Retina (tissue), 1 donor: ENCODE data around the gene MCM3.

Experiments
- DNase-seq: peaks from one replicate; pipeline ENCODE4 v3.0.0-alpha.2; 2016

MCM3 gene

DNA sequence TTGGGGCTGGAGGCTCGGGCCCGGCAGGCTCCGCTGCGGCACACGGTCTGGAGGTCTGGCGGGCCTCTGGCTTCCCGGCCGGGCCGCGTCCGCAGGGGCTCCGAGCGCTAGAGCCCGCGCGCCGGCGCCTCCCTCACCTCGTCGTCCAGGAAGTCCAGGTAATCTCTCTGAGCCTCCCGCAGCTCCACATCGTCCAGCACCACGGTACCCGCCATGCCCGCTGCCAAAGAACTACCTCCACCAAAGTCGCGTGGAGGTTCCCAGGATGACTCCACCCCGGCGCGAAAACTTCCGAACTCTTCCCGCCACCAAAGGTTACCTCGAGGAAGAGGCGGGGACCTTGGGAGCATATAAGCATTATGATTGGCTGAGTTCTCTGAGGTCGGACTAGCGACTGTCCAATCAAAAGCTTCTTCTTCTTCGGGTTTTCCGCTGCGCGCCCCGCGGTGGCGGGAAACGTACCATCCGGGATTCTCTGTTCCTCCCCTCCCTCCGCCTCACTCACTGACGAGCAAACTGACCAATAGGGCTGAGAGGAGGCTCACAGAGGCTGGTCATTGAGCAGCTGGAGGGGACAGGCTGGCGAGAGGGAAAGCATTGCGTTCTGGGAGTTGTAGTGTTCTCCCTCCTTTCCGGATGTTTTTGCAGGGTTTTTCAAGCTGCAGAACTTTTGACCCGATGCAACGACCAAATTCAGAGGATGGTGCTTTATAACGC lies at the start of gene MCM3:
TSS of gene MCM3 (minus strand) at position 283 of the 717 bp plus-strand sequence. CDS start at position 215, 68 bp downstream.
- DNase-seq = peak; percentile 96

DNA sequence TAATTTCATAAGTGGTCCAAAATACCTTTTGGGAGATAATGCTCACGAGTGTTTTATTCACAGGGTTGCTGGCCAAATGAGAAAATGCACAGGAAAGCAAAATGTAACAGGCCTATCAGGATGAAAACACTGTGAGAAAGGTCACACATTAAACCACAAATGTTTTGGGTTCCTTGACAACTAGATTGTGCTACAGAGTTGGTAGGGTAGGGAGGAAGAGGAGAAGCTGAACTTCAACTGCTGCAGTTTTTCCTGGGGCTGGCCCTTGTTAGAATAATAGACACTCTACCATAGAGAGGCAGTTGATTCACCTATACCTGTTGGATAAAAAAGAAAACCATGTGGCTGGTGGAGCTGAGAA lies 49.3 kb upstream of the MCM3 start:
- no peak for DNase-seq

DNA sequence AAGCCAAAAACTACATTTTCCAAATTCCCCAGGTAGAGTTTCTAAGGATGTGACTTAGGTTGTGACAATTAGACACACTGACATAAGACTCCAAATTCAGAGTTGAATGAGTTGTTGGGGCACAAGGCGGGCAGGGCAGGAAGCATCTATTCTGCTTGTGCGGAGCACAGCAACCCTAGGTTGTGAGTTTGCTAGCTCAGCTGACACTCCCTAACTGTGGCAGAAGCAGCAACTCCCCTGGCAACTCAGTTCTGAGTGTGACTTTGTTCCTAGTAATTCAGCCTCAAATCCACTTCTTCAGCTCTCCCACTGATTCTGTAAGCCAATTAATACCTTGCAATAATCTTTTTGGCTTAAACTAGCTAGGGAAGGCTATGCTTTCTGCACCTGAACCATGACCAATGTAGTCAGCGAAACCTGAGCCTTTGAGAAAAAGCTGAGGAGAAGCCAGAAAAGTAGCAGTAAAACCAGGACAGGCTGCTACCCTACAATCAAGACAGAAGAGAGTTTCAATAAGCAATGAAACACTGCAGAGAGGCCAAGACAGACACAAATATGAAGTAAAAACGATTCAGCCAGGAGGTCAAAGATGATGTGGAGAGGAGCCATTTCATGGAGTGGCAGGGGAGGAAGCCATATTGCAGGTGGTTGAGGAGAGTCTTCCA lies 47.4 kb upstream of the MCM3 start:
- DNase-seq = no peak

- DNase-seq = no peak
Observed at GRCh38 chr6:52330470-52330869, 45.9 kb upstream of the MCM3 start.

DNA sequence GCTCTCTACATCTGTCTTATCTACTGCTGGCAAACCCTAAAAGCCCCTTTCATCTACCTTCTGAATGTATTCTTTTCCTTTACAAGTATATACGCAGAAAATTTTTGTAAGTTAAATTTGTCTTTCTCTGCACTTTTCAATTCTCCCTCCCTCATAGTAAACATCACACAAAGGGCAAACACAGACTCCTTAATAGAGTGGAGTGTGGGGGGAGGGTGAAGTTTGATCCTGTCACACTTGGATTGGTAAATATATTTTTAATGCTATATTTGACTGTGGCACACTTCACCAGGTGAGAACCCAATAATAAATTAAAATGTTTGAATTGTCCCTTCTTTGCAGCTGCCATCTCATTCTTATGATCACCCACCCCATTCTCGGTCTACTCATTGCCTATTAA lies 44.2 kb upstream of the MCM3 start:
- no peak for DNase-seq

DNA sequence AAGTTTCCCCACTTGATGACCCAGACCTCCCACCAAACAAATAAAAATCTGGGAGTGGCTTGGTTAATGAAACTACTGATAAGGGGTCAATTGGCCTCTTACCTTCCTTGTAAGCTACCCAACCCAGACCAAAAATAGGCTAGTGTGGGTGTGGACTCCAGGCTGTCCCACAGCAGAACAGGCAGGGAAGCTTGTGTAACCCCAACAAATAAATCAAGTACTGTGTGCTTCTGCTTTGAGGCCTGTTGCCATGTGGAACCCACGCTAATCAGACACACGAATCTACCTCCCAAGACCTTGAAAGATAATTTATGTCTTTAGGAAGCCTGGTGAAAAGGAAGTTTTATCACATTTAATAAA lies 43.7 kb upstream of the MCM3 start:
- DNase-seq = no peak

DNA sequence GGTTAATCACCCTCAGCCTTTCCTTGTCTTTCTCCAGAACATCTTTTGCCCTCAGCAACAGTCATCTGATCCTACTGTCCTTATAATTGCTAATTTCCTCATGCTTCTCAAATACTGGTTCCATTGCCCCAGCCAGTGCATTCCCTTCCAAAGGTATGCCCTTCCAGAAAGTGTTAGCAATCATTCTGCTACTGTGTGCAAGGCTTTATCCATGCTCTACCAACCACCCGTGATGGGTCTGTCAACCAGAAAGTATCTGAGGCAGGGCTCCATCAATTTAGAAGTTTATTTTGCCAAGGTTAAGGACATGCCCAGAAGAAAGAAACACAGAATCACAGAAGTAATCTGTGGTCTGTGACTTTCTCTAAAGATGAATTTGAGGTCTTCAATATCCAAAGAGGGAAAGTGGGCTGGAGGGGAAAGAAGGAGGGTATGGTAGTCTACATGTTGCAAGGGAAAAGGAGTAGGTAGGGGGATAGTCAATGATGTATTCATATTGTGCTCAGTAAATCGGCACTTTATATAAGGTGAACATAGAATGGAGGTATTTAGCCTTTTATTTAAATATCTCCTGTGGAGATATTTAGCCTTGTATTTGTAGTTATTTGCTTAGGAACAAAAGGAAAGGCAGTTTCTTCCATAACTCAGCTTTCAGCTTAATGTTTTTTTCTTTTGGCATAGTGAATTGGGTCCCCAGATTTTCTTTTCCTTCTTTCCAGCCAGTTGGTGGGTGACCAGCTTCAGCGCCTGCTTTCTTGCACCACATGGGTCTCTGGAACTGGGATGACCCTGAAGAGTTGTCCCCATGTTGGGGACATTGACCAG lies 42.2 kb upstream of the MCM3 start:
- no peak for DNase-seq

DNA sequence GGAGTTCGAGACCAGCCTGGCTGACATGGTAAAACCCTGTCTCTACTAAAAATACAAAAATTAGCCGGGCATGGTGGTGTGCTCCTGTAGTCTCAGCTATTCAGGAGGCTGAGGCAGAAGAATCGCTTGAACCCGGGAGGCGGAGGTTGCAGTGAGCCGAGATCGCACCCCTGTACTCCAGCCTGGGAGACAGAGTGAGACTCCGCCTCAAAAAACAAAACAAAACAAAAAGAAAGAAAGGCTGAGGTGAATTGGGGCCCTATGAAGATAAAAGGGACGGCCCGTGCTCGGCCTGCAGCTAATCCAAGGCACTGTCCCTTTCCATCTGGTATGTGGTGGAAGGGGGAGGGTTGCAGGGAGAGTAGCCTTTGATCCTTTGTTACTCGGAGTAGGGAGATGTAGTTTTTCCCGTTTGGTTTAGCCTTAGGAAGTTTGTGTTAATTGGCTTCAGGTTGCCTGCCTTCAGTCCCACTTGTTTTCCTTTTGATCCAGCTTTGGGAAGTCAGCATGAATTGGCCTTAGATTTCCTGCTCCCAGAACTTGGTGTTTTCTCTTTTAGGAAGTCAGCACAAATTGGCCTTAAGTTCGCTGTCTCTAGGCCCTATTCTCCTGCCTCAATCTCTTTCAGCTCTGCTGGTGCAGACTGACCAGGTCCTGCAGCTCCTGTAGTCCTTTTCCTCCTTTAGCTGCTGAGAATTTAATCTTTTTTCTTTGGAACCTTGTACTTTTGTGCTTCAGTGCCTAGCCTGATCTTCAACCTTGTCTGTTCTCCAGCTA lies 41.3 kb upstream of the MCM3 start:
- peak; percentile 27 for DNase-seq

DNA sequence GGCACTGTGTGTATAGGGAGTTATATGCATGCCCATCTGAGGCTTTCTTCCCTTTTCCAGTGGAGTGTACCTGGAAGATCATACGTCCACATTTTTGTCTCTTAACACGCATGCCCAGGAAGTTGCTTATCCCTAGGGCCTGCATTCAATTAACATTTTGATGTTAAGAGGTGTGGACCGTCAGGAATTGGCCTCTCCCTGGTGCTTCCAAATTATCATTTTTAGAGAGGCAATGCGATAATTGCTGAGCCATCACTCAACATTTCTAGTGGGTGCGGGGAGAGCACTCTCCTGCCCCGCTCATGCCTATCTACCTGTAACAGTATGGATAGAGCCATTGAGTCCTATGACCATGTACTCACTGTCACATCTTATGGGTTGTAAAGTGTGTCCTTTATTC lies 39.6 kb upstream of the MCM3 start:
- no peak for DNase-seq

DNA sequence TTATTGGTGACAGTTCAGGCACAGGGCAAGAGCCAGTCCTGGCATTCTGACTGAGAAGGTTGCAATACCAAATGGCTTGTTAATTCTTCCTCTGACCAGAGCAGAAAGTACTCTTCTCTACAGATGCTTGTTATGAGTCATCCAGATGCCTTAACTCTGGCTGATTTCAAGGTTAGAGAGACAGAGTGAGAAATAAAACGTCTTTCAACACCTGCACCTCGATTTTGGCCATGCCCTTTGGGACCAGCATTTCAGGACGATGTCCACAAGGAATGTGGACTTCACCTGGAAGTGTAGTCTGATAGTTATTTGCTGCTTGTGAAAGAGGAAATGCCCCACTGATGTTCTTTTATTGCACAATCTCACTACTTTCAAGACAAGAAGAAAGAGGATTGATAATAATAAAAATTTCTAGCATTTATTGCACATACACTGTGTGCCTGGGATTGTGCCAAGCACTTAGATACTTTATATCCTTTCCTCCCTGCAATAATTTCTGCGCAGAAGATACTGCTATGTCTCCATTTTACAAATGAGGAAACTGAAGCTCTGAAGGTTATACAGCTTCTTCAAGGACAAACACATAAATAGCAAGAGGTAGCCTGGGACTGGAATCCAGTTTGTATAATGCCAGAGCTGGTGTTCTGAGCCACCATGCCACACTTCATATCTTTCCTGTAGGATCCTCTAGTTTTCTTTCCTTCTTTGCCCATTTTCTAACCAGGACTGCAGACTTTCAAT lies 33.5 kb upstream of the MCM3 start:
- no peak for DNase-seq

- DNase-seq = no peak
Observed at GRCh38 chr6:52317211-52317610, 32.7 kb upstream of the MCM3 start.

- no peak for DNase-seq
Observed at GRCh38 chr6:52314752-52315151, 30.2 kb upstream of the MCM3 start.

GRCh38 chr6:52312461-52312860 lies 27.9 kb upstream of the MCM3 start:
- peak; percentile 43 for DNase-seq

DNA sequence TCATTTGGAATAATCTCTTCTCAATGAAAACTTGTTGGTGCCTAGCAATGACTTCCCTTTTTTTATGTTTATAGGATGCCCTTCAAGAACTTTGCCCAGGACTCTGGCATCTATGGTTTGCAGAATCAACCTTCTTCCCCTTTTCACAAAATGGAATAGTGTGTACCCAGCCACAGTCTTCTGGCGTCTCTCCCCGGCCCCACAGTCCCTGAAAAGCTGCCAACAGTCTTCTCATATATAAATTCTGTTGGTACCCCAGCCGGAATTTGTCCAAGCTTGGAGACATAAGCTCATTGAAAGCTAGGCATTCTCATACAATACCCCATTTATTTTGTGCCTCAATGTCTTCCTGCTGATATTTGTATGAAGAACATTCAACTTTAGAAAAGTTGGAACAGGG lies 26.4 kb upstream of the MCM3 start:
- DNase-seq = no peak

DNA sequence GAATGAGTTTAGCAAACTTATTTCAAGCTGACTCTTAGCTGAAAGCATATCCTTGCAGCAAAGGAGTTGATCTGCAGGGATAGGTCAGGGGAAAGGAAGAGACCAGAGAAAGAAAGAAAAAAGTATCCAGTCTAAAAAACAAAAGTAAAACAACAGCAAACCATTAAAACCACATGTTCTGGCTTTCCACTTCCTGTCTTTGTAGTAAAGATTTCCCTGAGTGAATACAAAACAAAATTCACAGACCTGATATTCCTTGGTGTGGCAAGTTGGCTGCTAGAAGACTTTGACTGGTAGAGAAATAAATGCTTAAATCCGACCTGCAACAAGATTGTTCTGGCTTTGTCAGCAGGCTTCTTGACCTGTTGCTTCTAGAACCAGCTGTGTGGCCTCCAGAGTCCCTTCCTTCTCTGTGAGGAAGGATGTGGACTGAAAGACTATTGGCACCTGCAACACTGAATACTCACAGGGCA lies 23.4 kb upstream of the MCM3 start:
- no peak for DNase-seq

GRCh38 chr6:52306972-52307870 lies 22.7 kb upstream of the MCM3 start:
- DNase-seq = no peak

DNA sequence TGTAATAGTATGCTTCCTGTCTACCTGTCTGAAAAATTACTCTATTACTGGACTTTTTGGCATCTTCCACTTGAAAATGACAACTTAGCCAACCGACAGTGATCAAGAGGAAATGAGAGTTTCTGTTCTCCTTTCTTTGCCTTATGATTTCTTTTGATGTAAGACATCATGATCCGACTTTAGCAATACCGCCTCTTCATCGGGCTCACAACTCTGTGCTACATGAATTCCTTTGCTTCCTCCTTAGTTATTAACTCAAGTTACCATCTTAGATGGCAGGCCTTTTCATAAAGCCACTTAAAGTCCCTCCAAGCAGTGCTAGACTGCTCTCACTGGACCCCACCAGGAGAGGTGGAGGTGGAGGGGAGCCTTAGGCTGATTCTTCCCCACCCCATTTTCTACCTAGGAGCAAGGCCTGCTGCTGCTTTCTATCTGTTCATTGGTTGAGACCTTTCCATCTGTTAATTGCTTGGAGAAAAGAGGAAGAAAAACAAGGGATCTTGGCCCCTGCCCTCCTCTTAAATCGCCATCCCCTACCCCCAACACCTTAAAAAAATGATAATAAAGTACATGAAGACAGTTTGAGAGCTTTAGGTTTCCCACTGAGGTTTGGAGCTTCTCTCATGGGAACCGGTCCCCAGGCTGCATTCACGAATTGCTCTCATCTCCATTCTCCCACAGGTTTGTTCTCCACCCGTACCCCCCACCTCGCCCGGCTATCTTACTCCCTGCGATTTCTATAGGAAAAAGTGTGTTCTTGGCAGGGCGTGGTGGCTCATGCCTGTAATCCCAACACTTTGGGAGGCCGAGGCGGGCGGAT lies 21.6 kb upstream of the MCM3 start:
- DNase-seq = no peak

GRCh38 chr6:52305411-52305810 lies 20.9 kb upstream of the MCM3 start:
- DNase-seq = no peak

DNA sequence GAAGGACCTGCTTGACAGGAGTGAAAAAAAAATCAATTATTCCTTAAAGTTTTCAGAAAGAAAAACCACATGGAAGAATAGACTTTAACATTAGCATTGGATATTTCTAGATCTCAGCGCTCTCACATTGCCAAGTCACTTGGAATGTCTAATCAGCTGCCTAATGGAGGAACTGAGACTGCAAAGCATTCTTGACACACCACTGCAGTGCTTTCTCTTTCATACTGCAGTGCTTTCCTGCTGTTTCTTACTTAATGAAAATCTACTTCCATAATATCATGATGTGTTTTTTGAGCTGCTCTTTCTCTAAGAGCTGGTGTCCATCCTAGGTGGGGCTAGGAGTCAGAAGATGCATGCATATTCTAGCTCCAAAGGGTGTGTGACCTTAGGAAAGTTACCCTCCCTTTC lies 20.4 kb upstream of the MCM3 start:
- DNase-seq = no peak

- DNase-seq = no peak
Observed at GRCh38 chr6:52303178-52303577, 18.6 kb upstream of the MCM3 start.
